Fibroblast of mammary gland (primary cell): ENCODE measurements around the gene RAP1GAP2.

Experiments
- DNase-seq: peaks from one replicate; pipeline ENCODE4 v3.0.0-alpha.2; 2010; ENCODE audit warnings: low read depth
- H3K4me3 ChIP-seq: 2 replicates; pipeline ENCODE4 v1.5.1; 2011; ENCODE audit warnings: low read depth, mild to moderate bottlenecking, low read length, moderate library complexity; ENCODE audit not compliant: control insufficient read depth
- TF ChIP-seq, protein P1 (sequence below): conservative IDR thresholded peaks from 2 replicates; pipeline ENCODE4 v1.5.1; 2011; ENCODE audit warnings: low read depth, low read length, inconsistent platforms; ENCODE audit not compliant: control insufficient read depth, insufficient read depth

RAP1GAP2 gene

DNA sequence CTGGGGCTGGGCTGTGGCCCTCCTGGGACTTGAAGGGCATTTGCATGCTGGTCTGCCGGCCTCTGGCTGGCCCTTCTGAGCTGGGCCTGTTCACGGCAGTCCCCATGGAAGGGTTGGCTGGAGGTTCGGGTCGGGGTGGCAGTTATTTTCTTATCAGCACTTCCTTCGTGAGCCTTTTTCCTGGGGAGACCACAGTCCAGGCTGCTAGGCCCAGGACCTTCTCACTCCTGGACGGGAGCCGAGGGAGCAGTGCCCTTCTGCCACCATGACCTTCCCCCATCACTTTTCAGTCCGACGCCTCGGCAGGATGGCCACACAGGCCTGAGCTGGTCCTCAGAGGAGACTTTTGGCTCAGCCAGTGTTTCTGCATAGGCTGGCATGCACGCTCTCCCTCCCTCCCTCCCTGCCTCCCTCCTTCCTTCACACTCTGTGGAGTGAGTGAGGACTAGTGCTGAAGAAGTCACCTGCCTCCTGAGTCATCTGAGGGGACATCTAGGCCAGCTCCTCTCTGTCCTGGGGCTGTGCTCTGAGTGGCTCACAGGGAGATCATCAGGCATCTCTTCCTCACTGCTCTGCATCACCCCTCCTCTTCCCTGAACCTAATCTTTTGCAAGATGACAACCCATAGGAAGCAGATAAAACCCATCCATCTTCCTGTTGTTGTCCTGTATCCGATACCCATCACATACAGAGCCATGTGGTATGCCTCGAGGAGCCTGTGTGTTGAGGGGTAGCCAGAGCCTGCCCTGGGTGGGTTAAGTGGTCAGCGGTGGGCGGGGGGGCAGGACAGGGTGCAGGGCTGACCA is 109.7 kb downstream of the RAP1GAP2 start:
- H3K4me3 ChIP-seq = no peak overlapping the region
- TF ChIP-seq, protein P1, sequence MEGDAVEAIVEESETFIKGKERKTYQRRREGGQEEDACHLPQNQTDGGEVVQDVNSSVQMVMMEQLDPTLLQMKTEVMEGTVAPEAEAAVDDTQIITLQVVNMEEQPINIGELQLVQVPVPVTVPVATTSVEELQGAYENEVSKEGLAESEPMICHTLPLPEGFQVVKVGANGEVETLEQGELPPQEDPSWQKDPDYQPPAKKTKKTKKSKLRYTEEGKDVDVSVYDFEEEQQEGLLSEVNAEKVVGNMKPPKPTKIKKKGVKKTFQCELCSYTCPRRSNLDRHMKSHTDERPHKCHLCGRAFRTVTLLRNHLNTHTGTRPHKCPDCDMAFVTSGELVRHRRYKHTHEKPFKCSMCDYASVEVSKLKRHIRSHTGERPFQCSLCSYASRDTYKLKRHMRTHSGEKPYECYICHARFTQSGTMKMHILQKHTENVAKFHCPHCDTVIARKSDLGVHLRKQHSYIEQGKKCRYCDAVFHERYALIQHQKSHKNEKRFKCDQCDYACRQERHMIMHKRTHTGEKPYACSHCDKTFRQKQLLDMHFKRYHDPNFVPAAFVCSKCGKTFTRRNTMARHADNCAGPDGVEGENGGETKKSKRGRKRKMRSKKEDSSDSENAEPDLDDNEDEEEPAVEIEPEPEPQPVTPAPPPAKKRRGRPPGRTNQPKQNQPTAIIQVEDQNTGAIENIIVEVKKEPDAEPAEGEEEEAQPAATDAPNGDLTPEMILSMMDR = no peak
- no peak for DNase-seq

DNA sequence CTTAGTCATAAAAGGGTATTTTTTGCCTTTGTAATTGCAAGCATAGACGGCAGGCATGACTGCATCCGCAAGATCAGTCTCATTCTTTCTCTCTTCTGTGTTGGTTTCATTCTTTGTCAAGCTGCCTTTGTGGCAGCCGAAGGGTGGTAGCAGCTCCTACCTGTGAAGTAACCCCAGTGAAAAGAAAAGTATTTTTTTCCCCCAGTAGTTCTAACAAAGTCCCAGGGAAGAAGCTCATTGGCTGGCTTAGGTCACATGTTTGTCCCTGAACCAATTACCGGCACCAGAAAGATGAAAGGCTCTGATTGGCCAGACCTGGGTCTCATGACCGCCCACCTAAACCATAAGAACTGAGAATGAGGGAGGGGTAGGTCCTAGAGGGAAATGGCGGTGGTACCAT is 110.7 kb downstream of the RAP1GAP2 start:
- H3K4me3 ChIP-seq = no peak overlapping the region
- no peak for DNase-seq
- TF ChIP-seq, protein P1 = no peak

DNA sequence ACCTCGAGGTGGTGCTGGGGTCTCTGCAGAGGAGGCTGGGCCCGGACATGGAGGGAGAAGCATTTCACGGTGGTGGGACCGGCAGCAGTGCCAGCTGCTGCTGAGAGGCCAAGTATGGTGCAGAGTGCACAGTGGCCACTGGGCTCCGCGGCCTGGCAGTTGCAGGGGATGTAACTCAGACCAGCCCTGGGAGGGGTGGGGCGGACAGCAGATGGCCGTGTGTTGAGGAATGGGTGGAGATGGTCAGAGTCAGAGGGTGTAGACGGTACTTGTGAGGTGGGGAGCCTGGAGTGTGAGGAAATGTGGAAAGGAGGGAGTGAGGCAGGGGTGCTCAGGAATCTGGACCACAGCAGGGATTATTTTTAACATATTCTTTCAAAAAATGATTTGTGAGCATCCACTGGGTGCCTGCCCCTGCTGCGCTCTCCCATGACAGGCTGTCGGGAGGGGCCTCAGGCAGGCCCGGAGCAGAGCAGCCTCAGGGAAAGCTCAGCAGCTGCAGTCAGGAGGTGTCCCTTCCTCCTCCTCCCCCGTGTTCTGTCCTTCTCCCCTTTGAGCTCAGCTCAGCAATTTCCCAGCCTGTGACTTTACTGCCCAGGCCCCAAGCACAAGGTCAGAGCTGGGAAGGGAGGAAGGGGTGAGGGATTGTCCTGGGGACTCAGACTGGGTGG is 113.1 kb downstream of the RAP1GAP2 start:
- DNase-seq = no peak
- H3K4me3 ChIP-seq = no peak overlapping the region
- TF ChIP-seq, protein P1 = no peak

DNA sequence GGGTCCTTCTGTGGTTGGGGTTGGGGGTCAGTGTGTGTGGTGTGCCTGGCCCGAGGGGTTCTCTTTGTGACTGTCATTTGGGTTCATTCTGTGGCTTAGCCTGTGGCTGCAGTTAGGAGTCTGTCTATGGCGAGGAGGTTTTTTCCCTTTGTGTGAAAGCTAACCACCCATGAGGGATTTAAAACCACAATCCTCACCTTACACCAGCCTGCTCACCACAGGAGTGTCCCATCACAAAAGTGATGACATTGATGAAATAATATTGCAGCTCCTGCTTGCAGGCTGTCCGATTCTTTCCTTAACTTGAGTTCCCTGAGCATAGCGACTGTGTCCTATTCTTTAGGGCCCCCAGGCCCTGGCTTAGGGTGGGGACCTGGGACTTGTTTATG is 113.6 kb downstream of the RAP1GAP2 start:
- DNase-seq = no peak
- TF ChIP-seq, protein P1 = no peak
- no peak overlapping the region for H3K4me3 ChIP-seq

DNA sequence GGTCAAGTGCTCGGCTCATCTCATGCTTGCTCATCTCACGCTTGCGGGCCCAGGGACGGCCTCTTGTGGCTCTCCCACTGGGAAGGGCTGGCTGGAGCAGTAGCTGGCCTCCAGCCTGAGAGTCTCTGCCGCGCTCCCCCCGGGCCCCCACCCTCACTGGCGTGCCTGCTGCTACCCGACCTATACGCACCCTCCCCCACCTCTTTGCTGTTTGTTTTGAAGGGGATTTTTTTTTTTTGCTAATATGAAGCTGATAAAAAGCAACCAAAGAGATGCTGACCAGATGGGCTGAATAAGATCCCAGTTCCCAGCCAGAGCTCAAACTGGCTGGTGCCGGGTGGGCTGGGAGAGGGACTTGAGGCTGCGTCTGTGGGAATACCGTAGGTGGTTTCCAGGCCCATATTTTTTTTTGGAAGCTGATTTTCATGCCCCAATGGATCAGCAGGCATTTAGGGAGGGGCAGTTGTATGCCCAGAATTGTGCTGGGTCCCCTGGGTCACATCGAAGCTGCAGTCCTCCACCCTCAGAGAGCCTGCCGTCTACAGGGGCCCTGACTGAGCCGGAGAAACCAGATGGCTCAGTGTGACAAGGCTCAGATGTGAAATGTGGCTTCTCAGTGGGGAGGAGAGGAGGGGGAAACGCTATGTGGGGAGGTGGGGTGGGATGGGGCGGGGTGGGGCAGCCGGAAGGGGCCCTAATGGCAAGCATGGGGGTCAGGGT is 115.0 kb downstream of the RAP1GAP2 start:
- DNase-seq = no peak
- H3K4me3 ChIP-seq = no peak overlapping the region
- TF ChIP-seq, protein P1 = no peak

DNA sequence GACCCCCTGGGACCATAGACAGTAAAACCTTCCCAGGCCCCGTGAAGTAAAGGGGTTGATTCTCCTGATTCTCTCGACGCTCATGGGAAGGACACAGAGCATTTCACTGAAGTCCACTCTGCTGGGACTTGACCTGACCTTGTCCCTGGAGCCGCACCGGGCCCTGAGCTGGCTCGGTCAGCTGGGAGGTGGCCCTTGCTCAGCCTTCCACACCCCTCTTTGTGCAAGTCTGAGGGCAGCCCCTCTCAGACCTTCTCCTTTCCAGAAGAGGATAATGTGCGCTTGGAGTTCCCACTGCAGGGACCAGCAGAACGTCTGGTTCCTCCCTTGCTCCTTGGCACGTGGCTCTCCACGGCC is 115.5 kb downstream of the RAP1GAP2 start:
- TF ChIP-seq, protein P1 = no peak
- no peak for DNase-seq
- no peak overlapping the region for H3K4me3 ChIP-seq
